Cardiac fibroblast (primary cell): ENCODE results near the gene SVIL.
A peak's percentile ranks its signal among the peaks of the same experiment; 100 is the strongest.

Experiments
- DNase-seq, 2 donors: peaks; one replicate each; pipeline versions ENCODE4 v3.0.0 to v3.0.0-alpha.2; 2010; ENCODE audit warnings: low read depth in 2 of 2
- H3K4me3 ChIP-seq, 2 donors: replicated peaks in 1 of 2; 1 replicate in 1 of 2; 2 replicates in 1 of 2; pipeline ENCODE4 v1.5.1; 2011; ENCODE audit warnings: low read depth in 2 of 2, low read length in 2 of 2, mild to moderate bottlenecking in 2 of 2, moderate library complexity in 1 of 2
- CTCF ChIP-seq: IDR thresholded peaks from one replicate; pipeline ENCODE4 v1.5.1; 2011; ENCODE audit warnings: low read depth, mild to moderate bottlenecking, low read length, inconsistent platforms

The SVIL gene

GRCh38 chr10:29473406-29474100, 161.2 kb downstream of the SVIL start:
- TF ChIP-seq CTCF, result no peak
- H3K4me3 ChIP-seq, result no peak overlapping the region
- DNase-seq, result peak in 1 of 2 donors; percentile 27

- no peak for TF ChIP-seq CTCF
- no peak for DNase-seq
- no peak overlapping the region for H3K4me3 ChIP-seq
These were observed 161.7 kb downstream of the SVIL start for GRCh38 chr10:29473087-29473356.

GRCh38 chr10:29472301-29473086, 162.3 kb downstream of the SVIL start:
- no peak for TF ChIP-seq CTCF
- H3K4me3 ChIP-seq, result no peak overlapping the region
- DNase-seq, result no peak

GRCh38 chr10:29471544-29471859, 163.3 kb downstream of the SVIL start:
- no peak for TF ChIP-seq CTCF
- DNase-seq, result peak; percentile 73 to 78

GRCh38 chr10:29470843-29471543, 163.8 kb downstream of the SVIL start:
- no peak for TF ChIP-seq CTCF
- no peak for DNase-seq
- H3K4me3 ChIP-seq, result no peak overlapping the region

More at GRCh38 chr10:29471544-29471859, 163.3 kb downstream of the SVIL start:
- H3K4me3 ChIP-seq, result no peak overlapping the region

- no peak for DNase-seq
- TF ChIP-seq CTCF, result peak; percentile 32
- H3K4me3 ChIP-seq, result no peak overlapping the region
These were observed 164.4 kb downstream of the SVIL start for GRCh38 chr10:29470355-29470705.
